ENCODE measurements around the gene CPEB4. TPM values are rescaled to one million over a fixed set of nuclear protein-coding genes. Genes with fewer than 3 reads are reported as not detected.

Gene CPEB4
- total and polyA plus RNA-seq, 7 donors: 6.0 to 66.2 (median 27.8) TPM

DNA sequence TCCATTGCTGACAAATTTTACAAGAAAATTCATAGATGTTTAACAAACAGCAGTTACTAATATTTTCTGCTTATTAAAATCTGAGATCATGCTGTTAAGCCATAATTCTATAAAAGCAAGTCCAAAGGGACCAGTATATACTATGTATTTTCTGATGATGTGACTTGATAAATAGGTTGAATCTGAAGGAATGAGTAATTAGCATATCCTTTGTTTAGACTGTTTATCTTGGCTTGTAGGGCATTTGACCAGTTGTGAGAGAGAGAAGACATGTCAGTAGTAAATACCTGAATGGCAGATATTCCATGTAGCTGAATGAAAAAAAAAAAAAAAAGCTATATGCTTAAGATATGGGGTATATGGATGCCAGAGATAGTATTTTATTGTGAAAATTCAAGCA lies 14.6 kb downstream of the CPEB4 start:
- intact Hi-C loops (cut with DNase I): no loop called here
- Histone ChIP-seq H3K27ac (peak overlapping the region in 1 of 4 donors; percentile 23), H3K36me3 (no peaks in the 10 kb centered on the region), H3K9me3 (no peaks in the 10 kb centered on the region), H3K27me3 (no peaks in the 10 kb centered on the region), H3K4me1 (peaks cover 0 to 54% (median 25%) of the 10 kb centered on the region in 4 donors), H3K4me3 (no peak overlapping the region)
- no peak for DNase-seq
- TF ChIP-seq EP300 (IDR thresholded peaks at IDR 0.05) (no peak), POLR2AphosphoS5 (IDR thresholded peaks at IDR 0.05) (no peak), POLR2A (IDR thresholded peaks at IDR 0.05) (no peak)
- TF ChIP-seq, protein P1, sequence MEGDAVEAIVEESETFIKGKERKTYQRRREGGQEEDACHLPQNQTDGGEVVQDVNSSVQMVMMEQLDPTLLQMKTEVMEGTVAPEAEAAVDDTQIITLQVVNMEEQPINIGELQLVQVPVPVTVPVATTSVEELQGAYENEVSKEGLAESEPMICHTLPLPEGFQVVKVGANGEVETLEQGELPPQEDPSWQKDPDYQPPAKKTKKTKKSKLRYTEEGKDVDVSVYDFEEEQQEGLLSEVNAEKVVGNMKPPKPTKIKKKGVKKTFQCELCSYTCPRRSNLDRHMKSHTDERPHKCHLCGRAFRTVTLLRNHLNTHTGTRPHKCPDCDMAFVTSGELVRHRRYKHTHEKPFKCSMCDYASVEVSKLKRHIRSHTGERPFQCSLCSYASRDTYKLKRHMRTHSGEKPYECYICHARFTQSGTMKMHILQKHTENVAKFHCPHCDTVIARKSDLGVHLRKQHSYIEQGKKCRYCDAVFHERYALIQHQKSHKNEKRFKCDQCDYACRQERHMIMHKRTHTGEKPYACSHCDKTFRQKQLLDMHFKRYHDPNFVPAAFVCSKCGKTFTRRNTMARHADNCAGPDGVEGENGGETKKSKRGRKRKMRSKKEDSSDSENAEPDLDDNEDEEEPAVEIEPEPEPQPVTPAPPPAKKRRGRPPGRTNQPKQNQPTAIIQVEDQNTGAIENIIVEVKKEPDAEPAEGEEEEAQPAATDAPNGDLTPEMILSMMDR (IDR thresholded peaks at IDR 0.05): no peak

DNA sequence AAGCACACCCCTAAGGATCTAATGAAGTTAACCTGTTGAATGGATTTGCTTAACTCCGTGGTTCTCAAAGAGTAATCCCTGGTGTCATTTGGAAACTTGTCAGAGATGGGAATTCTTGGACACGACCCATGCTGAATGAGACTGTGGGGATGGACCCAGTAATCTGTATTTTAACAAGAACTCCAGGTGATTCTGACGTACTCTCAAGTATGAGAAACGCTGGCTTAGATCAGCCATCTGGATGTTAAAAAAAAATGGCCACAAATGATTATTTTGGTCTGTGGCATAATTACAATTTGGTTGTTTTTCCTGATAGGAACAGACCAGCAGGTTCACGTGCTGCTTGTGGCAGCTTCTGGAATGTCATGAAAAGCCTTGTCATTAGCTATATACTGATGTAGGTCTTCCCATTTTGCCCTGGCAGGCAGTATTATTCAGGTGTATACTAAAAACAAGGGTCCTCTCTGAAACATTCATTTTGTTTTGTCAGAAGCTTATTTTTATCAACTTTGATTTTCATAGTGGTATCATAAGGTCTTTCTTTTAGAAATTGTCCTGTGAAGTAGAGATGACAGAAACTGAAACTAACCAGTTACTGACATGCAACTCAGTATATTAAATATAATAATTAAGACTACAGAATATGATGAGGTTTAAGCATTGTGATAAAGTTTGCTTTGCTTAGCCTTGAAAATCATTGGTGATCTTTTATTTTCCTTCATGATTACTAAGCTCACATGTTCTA lies 15.4 kb downstream of the CPEB4 start:
- no peak for DNase-seq
- H3K36me3 ChIP-seq: no peaks in the 10 kb centered on the region
- intact Hi-C loops (cut with DNase I): no loop called here
- H3K9me3 ChIP-seq: no peaks in the 10 kb centered on the region
- H3K27ac ChIP-seq: peak overlapping the region in 1 of 4 donors; percentile 23
- H3K27me3 ChIP-seq: no peaks in the 10 kb centered on the region
- H3K4me1 ChIP-seq: peaks cover 0 to 62% (median 33%) of the 10 kb centered on the region in 4 donors
- H3K4me3 ChIP-seq: no peak overlapping the region
- 86 to 87% methylated on average over 5 of the region's 5 CpGs for WGBS, 2 donors
- TF ChIP-seq EP300 (IDR thresholded peaks at IDR 0.05) (no peak), POLR2AphosphoS5 (IDR thresholded peaks at IDR 0.05) (no peak), POLR2A (IDR thresholded peaks at IDR 0.05) (no peak)
- TF ChIP-seq, protein P1 (IDR thresholded peaks at IDR 0.05): no peak

DNA sequence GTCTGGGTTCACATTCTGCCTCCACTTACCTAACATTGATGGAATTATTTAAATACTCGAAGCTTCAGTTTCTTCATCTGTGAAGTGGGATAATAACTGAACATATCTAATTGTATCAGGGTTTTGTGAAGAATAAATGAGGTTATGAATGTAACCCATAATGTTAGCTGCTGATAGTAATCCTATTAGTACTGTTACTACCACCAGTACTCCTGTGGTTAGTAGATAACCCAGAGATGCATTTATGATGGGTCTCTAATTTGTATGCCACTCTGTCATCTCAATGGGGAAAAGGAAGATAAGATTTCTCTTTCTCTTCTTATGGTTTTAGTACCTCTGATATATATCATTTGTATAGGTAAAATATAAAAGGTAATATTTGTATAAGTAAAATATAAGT lies 16.0 kb downstream of the CPEB4 start:
- H3K36me3 ChIP-seq: no peaks in the 10 kb centered on the region
- H3K27ac ChIP-seq: no peak overlapping the region
- H3K4me3 ChIP-seq: no peak overlapping the region
- H3K27me3 ChIP-seq: no peaks in the 10 kb centered on the region
- intact Hi-C loops (cut with DNase I): no loop called here
- 86 to 98% methylated on average over 1 of the region's 1 CpG for WGBS, 2 donors
- DNase-seq: no peak
- no peaks in the 10 kb centered on the region for H3K9me3 ChIP-seq
- H3K4me1 ChIP-seq: peaks cover 0 to 68% (median 39%) of the 10 kb centered on the region in 4 donors
- TF ChIP-seq, protein P1 (IDR thresholded peaks at IDR 0.05): no peak
- TF ChIP-seq EP300 (IDR thresholded peaks at IDR 0.05) (no peak), POLR2A (IDR thresholded peaks at IDR 0.05) (no peak), POLR2AphosphoS5 (IDR thresholded peaks at IDR 0.05) (no peak)

DNA sequence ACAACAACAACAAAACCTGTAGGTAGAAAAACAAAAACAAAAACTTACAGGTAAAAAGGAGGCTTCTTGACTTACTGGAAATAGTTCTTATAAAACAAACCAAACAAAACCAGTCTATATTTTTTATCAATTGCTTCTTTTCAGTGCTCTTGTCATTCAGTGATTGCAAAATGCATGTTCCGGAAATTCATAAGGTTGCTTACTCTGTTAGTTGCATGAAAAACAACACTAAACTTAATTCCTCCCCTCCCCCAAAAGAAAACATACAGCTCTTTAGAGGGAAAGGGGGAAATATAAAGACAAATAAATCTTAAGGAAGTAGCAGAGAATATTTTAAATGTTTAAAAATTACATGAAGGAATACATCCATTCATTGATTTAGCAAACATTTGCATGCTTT lies 19.1 kb downstream of the CPEB4 start:
- DNase-seq: no peak
- peaks cover 0 to 16% (median 0%) of the 10 kb centered on the region in 4 donors for H3K36me3 ChIP-seq
- peaks cover 0 to 71% (median 38%) of the 10 kb centered on the region in 4 donors for H3K4me1 ChIP-seq
- peak overlapping the region; percentile 54 to 79 (median 63) for H3K27ac ChIP-seq
- no peak overlapping the region for H3K4me3 ChIP-seq
- intact Hi-C loops (cut with DNase I): no loop called here
- TF ChIP-seq, protein P1 (IDR thresholded peaks at IDR 0.05): no peak
- TF ChIP-seq POLR2A (IDR thresholded peaks at IDR 0.05) (no peak), POLR2AphosphoS5 (IDR thresholded peaks at IDR 0.05) (no peak), EP300 (IDR thresholded peaks at IDR 0.05) (no peak)
- no peaks in the 10 kb centered on the region for H3K9me3 ChIP-seq
- WGBS, 2 donors: 89 to 96% methylated on average over 1 of the region's 1 CpG
- no peaks in the 10 kb centered on the region for H3K27me3 ChIP-seq
